T-helper 22 cell (primary cell): ENCODE measurements around the gene PTPRN2.
"Not testable (repeated sequence)": the region's sequence is repeated elsewhere in the genome, so short reads cannot be mapped to it uniquely, and the experiment has no call there.

ENCODE experiments used
- DNase-seq: peaks from one replicate; pipeline ENCODE4 v3.0.0-alpha.2; 2020; ENCODE audit warnings: low read depth

The PTPRN2 gene

GRCh38 chr7:158532093-158532627 is 55.5 kb downstream of the PTPRN2 start:
- no peak for DNase-seq

DNA sequence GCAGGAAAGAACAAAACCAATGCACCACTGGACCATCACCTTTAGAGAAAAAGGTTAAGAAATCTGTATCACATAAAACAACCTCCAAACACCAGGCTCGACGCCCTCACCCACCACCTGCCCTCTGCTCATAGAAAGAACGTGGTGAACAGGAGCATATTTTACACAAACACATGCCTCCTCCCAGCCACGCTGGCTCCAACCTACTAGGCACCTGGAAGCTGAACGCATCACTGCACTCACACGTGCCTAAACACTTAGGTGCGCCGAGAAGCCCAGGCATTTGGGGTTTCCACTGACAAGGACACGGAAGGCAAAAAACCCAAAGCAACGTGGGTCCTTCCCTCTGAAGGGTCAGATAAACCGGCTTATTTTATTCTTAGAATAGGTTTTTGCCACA is 56.0 kb downstream of the PTPRN2 start:
- DNase-seq: no peak

- DNase-seq: no peak
Observed at GRCh38 chr7:158530800-158531609, 56.6 kb downstream of the PTPRN2 start.

- no peak for DNase-seq
Observed at GRCh38 chr7:158529181-158530096, 58.2 kb downstream of the PTPRN2 start.

DNA sequence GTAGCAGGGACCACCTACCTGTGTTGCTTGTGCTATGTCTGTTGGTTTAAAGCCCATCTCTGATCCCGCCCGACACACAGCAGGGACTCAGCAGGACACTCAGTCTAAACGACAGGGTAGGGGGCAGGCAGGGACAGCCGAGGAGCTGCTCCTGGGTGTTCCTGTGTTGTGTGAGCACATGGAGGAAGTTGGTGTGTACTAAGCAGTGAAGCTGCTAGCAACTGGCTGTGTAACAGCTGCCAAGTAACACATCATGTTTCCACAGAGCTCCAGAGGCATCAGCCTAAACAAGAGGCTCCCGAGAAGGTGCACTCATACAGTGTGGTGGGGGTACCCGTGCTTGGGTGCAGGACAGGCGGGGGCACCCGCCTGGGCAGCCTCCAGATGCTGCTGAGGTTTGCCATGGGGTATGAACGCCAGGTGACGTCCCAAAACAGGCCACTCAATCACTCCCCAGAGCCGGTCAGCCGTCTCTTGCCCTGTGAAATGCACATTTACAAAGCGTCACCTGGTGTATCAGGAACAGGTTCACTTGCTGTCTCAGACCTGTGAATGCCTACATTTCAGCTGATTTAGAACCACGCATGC is 59.6 kb downstream of the PTPRN2 start:
- DNase-seq: no peak

- DNase-seq: no peak
Observed at GRCh38 chr7:158527495-158527894, 60.1 kb downstream of the PTPRN2 start.

DNA sequence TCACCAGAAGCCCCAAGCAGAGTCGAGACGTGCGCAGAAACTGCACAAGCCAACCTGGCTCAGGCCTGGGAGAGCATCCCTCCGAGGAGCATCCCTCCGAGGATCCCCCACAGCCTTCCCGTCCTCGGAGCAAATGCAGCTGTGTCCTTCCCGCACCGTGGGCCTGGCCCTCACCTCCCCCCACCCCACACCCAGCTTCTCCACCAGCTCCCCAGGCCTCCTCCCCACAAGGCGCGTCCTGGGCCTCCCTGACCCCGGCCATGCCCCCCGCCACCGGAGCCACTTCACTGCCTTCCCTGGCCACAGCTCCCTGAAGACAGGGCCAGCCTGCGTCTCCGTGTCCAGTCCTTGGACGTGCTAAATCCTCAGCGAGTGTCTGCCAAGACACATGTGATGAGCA is 60.6 kb downstream of the PTPRN2 start:
- no peak for DNase-seq

DNA sequence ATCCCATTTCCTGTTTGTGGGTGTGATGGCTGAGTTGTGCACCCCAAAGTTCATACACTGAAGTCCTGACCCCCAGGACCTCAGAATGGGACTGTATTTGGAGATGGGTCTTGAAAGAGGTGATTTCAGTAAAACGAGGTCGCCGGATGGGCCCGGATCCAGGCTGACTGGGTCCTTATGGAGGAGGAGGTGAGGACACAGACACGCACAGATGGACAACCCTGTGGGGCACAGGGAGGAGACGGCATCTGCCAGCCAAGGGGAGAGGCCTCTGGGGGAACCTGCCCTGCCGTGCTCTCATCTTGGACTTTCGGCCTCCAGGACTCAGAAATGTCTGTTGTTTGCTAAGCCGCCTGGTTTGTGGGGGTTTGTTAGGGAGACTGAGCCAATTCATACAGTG is 61.1 kb downstream of the PTPRN2 start:
- DNase-seq: no peak

GRCh38 chr7:158525648-158526484 is 61.8 kb downstream of the PTPRN2 start:
- no peak for DNase-seq

DNA sequence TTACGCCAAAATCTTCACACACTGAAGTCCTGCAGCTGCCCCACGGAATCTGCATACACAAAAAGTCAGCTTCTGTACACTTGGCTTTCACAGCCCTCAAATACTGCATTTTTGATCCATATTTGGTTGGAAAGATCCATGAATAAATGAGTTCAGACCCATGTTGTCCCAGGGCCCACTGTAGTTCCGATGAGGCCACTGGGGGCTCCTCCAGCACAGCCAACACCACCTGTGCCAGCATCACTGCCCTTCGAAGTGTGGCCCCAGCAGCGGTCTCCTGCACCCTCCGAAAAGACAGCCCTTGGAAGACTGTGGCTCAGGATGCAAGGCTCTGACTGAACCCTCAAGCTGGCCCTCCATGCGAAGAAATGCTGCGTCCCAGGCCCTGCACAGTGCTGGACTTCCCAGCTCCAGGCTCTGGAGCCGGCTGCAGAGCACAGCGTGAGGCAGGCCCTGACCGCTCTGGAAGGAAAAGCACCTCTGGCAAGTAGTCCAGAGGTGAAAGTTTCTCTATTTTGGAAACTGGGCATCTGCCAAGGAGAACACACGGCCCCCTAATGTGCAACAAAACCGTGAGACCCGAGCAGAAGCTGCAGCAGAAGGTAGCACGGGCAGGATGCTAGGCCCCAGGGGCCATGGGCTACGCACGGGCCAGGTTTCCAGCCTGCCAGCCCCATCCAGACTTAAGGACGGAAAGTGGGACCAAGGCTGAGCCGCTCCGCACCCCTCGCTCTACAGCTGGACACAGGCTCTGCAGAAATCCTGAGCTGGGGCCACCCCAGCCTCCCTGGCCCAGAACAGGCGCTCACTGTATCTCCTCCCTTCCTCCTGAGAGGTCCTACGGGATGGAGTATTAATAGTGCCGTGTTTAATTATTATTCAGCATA is 62.6 kb downstream of the PTPRN2 start:
- no peak for DNase-seq

GRCh38 chr7:158524286-158524685 is 63.3 kb downstream of the PTPRN2 start:
- not testable (repeated sequence) for DNase-seq

GRCh38 chr7:158523877-158524276 is 63.7 kb downstream of the PTPRN2 start:
- DNase-seq: not testable (repeated sequence)

DNA sequence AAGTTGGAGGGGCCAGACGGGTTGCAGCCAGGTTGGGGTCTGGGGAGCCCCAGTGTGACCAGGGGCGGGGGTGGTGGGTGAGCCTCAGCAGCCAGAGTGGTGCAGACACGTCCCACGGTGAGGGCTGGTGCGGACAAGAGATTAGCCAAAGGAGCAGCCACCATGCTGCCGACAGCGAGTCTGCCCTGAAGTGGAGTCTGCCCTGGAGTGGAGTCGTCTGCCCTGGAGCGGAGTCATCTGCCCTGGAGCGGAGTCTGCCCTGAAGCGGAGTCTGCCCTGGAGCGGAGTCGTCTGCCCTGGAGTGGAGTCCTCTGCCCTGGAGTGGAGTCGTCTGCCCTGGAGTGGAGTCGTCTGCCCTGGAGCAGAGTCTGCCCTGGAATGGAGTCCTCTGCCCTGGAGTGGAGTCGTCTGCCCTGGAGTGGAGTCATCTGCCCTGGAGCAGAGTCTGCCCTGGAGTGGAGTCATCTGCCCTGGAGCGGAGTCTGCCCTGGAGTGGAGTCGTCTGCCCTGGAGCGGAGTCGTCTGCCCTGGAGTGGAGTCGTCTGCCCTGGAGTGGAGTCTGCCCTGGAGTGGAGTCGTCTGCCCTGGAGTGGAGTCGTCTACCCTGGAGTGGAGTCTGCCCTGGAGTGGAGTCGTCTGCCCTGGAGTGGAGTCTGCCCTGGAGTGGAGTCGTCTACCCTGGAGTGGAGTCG is 64.3 kb downstream of the PTPRN2 start:
- DNase-seq: not testable (repeated sequence)

DNA sequence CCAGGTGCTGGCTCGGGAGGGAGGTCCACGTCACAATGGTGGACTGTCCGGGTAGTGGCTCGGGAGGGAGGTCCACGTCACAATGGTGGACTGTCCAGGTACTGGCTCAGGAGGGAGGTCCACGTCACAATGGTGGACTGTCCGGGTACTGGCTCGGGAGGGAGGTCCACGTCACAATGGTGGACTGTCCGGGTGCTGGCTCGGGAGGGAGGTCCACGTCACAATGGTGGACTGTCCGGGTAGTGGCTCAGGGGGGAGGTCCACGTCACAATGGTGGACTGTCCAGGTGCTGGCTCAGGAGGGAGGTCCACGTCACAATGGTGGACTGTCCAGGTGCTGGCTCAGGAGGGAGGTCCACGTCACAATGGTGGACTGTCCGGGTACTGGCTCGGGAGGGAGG is 65.8 kb downstream of the PTPRN2 start:
- DNase-seq: not testable (repeated sequence)

DNA sequence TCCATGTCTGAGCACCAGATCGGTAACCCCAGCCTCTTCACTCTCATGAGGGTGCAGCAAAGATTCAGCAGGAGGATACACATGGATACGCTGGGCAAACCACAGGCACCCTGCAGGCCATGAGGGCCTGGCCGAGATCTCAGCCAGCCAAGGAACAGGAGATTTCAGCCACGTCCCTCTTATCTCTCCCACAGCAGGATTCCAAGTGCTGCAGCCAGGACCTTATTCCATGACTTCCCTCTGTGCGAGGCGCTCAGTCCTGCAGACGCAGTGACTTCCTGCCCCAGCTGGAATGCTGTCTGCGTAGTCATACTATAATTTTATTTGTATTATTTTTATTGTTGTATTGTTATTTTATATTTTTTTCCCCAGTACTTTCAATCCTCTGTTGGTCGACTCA is 66.8 kb downstream of the PTPRN2 start:
- no peak for DNase-seq

GRCh38 chr7:158519633-158520174 is 67.9 kb downstream of the PTPRN2 start:
- DNase-seq: no peak

- no peak for DNase-seq
Observed at GRCh38 chr7:158518980-158519632, 68.5 kb downstream of the PTPRN2 start.

DNA sequence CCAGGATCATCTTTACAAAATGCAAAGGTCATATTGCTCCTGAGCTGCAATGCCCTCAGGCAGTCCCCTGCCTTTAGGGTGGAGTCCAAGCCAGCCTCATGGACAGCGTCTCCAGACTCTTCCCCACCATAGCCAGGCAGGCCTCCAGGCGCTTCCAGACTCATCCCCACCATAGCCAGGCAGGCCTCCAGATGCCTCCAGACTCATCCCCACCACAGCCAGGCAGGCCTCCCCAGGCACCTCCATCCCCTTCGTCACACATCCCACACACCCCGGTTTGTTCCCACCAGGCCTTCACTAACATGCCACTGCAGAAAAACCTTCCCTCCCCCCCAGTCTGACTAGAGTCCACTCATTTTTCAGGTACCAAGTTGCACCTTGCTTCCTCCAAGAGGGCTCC is 70.1 kb downstream of the PTPRN2 start:
- no peak for DNase-seq

DNA sequence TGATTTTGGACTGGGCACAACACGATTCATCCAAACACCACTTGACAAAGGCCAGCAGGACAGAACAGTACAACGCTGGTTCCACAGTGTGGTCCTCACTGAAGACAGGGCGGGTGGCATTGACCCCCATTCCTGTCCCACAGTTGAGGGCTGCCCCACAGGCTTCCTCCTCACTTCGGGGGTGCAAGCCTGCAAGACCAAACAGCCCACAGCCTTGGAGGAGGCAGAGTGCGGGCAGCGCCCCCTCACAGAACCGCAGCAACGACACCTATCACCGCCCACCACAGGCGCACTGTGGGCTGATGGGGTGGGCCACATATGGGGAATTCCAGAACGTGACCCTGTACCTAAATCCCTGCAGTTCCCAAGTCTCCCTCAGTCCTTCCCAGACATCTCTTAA is 70.6 kb downstream of the PTPRN2 start:
- DNase-seq: no peak
